NCI-H2171 (cell line): ENCODE measurements around the gene ID2.

Experiments used
- DNase-seq: peaks from one replicate; lab custom pipeline; 2025; lab: John Stamatoyannopoulos, UW

The ID2 gene, protein sequence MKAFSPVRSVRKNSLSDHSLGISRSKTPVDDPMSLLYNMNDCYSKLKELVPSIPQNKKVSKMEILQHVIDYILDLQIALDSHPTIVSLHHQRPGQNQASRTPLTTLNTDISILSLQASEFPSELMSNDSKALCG

DNA sequence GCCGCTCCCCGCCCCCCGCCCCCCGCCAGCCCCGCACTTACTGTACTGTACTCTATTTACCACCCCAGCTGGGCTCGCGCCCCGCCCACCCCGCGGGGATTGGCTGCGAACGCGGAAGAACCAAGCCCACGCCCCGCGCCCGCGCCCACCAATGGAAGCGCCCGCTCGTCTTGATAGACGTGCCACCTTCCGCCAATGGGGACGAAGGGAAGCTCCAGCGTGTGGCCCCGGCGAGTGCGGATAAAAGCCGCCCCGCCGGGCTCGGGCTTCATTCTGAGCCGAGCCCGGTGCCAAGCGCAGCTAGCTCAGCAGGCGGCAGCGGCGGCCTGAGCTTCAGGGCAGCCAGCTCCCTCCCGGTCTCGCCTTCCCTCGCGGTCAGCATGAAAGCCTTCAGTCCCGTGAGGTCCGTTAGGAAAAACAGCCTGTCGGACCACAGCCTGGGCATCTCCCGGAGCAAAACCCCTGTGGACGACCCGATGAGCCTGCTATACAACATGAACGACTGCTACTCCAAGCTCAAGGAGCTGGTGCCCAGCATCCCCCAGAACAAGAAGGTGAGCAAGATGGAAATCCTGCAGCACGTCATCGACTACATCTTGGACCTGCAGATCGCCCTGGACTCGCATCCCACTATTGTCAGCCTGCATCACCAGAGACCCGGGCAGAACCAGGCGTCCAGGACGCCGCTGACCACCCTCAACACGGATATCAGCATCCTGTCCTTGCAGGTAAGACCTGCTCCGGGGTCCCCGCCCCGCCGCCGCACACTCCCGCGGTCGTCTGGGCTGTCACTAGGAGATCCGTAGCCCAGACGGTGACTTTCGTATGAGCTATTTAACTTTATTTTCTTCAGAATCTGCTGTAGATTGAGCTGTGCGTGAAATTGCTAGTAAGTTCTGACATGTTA lies at the start of gene ID2:
ID2 (plus strand) TSS at position 271 of the 907 bp plus-strand sequence; CDS start at position 381, 110 bp downstream.
- peak; percentile 99 for DNase-seq

DNA sequence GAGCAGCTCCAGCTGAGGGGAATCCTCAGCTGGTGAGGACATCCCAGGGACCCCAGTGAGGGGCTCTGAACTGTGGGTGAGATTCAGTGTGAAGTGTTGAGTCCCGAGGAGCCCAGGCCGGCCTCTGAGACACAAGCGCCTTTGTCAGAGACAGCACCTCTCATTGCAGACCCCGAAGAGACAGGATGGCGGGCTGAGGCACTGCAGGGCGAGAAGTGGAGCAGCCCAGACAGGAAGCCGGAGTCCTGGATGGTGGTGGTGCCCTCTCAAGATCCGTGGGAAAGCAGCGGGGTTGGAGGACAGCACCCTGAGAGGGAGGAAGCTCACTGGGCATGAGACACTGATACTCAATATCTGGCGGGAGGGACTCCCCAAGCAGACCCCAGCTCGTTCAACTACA lies 49.1 kb upstream of the ID2 start:
- no peak for DNase-seq

DNA sequence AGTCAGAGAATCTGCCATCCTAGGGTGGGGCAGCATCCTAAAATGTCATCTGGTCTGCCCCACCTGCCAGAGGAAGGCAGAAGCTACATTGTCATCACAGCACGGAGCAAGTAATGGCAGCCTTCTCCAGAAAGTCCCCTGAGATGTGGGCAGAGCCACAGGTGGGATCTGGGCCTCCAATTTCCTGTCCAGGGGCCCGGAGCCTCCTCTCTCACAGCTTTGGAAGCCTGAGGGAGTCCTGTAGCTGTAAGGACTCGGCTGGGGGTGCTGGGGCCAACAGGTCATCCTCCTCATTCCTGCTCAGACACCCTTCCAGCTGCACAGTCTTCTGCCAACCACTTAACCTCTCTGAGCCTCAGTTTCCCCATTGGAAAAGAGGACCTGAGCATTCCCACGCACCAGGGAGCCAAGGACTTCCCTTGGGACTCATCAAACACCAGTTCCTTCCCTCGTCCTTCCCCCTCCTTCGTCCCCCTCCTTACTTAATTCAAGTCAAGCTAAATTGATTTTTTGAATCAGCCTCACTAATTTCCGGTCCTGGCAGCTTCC lies 48.6 kb upstream of the ID2 start:
- no peak for DNase-seq

DNA sequence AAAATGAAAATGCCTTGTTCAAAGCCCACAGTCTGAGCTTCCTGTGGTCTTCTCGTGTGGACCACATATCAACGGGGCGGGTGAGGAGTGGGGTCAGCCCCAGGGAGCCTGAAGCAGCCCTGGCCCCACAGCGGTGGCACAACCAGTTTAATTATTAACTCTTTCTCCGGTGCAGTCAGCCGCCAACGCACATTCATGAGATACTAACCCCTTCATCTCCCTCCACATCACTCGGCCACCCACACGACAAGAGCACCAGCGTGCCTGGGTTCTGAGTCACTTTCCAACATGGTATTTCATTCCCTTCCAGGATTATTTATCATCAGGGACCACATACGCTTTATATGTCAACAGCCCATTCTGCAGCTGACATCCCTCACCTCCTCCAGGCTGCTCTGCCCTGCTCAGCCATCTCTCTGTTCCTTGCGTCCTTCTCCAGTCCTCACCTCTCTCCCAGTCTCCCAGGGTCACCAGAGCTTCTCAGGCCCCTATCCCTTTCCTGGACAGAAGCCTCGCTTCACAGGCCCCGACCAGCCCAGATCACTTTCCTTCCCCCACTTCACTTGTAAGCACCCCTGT lies 48.0 kb upstream of the ID2 start:
- DNase-seq: no peak

DNA sequence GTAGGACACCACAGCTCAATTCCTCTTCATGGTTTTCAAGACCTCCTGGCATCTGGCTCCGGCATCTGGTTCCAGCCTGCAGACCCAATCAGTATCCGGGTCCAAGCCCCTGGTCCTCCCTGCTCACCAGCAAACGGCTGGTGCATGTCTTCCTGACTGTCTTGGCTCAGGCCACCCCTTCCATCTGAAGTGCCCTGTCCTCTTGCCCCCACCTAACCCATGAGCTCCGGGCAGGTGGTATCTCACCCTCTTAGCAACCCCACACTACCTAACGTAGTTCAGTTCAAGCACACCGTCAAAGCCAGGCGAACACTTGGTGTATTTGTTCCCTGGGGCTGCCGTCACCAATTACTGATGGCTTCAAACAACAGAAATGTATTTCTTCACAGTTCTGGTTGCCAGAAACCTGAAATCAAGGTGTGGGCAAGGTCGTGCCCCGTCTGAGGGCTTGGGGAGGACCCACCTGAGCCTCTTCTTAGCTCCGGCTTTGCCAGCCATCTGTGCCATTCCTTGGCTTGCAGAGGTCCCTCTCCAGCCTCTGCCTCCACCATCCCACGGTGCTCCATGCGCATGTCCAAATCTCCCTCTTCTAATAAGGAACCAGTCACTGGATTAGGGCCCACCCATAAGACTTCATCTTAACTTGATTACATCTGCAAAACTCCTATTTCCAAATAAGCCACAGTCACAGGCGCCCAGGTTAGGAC lies 47.2 kb upstream of the ID2 start:
- no peak for DNase-seq

DNA sequence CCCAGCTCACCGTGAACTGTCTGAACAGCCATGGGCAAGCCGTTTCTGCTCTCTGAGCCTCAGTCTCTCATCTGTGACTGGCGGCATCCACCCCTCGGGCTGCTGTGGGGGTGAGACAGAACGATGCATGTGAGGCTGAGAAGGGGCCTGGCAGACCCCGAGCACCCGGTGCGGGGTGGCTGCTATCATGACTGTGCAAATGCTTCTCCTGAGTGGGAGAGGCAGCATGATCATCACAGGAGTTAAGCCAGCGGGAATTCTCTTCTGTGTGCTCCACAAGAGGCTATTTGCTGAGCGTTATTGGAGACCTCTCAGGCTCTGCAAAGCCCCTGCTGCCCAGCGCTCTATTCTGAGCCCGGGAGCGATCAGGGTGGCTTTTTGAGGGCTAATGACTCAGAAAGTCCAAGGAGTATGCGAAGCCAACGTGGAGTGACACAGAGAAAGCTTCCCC lies 45.8 kb upstream of the ID2 start:
- no peak for DNase-seq

DNA sequence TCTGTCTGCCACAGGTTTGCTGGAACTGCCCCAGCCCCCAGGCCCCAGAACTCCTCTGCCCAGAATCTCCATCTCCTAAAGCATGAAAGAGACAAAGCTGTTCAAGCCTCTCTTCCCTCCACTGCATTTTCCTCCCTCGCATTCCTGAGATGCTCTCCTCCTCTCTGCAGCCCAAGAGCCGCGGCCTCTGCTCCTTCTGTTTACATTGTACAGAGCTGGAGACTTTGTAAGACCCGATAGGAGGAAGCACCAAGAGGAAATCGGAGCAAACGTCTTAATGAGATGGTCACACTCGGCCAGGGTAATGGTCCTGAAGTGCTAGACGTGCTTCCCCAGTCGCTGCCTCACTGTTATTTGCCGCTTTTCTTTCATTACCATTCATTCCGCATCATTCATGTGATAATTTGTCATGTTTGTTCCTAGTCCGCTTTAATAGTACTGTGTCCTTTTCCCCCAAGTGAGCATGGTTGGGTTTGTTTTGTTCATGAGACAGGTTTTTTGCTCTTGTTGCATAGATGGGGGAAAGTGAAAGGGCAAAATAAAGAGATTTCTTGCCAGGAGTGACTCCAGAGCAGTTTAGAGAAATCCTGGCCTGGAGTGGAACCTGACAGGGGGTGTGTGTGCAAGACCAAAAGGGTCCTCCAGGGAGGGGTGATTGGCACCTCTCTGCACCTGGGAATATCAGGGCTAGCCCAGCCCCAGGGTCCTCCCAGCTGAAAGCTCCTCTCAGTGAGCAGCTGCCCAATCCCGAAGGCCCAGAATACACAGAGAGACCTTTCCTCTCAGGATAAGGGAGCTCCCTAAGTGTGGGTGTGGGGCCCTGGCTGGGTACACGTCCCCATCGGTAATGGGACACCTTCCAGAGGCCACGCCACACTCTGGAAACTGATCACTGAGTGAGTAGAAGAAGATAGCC lies 44.9 kb upstream of the ID2 start:
- no peak for DNase-seq

DNA sequence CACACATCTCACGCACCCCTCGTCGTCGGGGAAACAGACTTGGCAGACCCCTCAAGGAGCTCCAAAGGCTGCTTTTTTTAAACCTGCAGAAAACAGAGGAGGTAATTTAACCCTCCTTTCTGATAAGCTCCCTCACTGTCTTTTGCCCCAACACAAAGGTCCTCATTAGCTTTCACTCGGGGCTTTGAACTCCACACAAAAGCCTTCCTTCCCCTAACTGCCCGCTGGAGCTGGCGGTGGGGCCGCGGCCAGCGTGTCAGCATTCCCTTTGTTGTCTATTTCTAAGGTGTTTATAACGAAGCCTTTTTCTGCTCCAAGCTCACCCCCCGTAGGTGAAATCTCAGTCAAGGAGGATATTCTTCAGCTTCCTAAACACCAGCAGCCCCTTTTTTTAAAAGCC lies 43.5 kb upstream of the ID2 start:
- DNase-seq: no peak

DNA sequence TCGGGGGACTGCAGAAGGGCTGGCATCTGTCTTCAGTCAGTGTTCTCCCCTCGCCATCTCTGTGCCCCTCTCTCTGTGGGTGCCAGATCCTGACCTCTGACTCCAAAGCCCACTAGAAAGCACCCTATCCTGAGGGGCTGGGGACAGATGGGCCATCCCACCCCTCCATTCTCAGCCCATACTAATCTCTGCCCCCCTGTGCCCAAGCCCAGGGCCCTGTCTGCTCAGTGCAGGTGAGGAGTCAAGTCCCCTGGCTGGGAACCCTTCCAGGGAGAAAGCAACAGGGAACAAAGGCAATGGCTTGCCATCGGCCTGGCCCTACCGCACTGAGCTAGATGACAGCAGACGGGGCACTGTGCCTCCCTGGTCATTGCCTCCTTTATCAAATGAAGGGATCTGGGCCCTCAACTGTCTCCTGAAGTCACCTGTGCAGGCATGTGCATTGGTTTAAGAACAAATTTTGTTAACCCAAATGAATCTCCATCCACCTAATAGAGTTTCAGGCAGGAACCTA lies 42.7 kb upstream of the ID2 start:
- DNase-seq: no peak

DNA sequence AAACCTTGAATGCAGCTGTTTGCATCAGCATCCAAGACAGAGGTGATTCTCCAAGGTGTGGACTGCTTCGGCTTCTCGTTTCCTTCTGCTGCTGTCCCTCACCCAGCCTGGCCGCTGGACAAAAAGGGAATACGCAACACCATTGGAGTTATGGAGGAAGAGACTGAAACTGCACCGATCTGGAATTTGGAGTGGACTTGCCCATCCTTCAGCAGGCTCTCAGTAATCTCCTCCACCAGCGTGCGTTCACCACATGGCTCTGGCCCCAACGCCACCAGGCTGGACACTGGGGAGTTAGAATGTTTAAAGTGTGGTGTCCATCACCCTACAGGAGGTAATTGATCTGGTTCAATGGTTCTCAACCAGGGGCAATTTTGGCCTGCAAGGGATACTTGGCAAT lies 41.4 kb upstream of the ID2 start:
- no peak for DNase-seq

DNA sequence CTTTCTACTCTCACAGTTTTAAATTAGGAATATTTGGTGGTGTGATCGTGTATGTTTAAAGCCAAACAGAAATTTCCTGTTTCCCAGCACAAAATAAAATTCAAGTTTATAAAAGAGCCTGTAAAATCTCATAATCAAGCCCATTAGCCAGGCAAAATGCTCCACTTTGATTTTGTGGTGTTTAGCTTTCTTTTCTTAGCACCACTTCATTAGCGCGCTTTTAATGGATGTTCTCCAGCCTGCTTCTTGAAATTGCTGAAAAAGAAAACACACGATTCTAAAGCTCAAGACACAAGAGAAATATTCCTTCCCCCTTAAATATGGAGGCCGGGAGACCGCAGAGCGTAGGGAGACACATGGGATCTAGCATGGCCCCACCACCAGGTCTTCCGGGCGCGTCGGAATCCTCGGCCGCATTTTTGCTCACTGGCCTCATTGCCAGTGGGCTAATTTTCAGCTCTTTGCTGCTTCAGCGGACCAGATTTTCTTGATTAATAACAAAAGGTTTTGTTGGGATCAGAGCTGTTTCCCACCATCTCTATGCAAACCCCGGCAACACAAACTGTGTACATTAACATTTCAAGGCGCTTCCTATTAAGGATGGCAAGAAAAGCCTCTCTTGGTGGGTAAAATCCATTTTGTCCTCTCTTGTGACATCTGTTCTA lies 40.4 kb upstream of the ID2 start:
- DNase-seq: no peak

DNA sequence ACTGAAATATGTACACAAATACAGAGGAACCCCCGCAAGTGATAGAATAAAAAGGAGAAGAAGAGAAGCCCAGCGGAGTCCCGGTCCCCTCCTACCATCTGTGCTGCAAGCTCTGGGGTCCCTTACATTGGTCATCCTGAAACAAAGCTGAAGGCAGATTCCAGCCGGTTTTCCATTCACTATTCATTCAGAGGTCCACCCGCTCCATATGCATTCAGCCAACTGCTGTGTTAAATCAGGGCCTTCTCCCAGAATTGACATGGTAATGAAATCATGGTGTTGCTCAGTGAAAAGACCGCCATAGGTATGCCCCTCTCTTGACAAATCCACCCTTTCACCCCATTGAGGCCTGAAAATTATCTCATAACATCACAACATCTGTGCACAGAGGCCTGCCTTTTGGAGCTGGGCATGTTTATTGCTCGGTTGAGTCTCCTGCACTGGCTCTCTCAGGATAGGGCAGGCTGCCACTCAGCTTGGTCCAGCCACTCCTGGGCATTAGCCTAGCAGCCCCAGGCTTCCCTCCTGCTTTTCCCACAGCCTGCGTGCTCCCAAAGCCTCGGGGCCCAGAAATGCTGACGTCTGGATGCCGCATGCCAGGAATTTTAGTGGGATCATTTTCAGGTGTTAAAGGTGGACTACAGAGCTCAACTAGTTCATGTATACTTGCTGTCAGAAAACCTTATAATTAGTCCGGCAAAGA lies 39.3 kb upstream of the ID2 start:
- no peak for DNase-seq

DNA sequence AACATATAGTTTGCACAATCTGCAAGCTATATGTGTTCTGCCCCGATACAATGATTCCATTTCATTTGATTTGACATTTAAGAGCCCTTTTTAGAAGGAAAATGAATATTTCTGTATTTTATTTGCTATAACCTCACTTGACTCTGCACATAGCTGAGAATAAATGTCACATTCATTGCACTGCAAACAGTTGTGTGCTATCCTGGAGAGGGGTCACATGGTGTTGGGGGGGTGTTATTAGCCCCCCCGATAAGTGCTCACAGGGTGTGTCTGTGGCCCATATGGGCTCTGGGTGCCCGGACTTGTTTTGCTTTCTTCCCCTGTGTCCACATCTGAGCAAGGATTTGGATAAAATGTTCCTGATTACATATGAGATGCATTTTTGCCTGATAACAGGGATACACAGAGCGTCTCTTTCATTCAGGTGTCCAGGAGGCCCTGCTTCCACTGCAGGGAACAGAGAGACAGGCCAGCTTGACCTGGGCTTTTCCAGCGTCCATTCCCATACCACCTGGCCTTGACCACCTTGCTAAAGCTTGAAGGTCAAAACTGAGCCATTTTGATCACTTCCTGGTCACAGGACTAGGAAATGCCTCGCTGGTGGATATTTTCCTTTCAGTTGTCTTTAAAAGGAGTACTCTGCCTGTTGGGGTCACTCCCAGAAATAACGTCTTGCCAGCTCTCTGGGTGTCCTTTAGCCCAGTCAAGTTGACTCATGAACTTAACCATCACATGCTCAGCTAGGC lies 38.4 kb upstream of the ID2 start:
- DNase-seq: no peak

DNA sequence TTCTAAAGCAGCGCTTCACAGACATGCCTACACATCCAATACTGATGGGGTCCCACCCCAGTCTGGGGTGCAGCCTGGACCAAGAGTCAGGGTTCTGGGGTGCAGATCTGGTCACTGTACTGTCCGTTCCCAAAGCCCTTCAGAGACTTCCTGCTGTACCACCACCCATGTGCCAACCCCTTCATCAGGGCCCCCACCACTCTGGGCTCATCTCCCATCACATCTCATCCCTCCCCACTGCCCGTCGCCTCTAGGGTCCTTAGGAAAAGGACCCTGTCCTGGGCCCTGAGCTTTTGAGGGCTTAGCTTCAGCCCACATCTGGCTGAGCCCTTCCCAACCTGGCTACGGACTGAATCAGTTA lies 37.9 kb upstream of the ID2 start:
- DNase-seq: no peak

DNA sequence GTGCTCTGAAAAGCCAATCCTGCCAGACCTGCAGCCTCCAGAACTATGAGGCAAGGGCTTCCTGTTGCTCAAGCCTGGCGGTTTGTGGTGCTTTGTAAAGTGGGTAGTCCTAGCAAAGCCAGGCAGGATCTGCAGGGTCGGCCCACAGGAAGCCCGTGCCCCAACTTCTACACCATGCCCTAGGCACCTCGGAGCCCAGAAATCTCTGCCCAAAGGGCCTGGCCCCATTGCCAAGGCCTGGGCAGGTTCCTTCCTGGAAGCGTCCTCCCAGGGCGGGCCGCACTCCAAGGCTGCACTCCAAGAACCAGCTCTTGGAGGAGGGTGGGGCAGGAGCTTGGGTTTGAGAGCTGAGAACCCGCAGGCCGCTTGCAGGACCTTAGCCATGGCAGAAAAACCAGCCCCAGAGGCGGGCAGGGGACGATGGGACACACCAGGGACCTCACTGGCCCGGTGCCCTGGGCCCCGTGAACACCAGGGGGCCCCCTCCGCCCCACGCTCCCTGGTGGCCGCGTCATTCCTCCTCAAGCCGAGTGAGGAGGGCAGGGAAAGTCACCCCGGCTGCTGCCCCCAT lies 37.2 kb upstream of the ID2 start:
- no peak for DNase-seq

DNA sequence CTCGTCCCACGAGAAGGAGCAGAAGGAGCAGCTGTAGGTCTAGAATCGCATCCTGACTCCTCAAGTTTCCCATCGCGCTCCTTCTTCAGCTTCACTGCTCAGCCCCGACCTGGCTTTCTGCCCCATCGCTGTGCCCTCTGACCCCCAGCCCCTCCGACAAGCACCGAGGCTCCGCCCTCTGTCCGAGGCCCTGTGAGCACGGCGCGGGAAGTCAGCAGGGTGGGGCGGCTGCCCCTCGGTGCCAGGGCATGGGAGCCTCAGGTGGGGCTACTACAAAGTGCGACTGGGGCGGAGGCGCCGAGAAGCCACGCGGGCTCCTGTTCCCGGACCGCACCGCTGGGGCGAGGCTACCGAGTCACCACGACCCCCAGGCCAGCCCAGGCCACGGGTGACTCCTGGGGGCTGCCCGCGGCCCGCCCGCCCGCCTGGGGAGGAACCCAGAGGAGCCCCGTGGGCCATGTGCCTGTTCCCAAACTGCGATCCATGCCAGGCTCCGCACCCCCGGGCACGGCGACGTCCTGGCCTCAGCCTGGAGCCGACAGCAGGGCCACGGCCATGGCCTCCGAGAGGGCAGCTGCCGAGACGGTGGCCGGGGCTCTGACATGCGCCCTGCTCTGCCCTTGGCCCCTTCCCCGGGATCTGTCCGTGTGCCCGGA lies 36.6 kb upstream of the ID2 start:
- no peak for DNase-seq

DNA sequence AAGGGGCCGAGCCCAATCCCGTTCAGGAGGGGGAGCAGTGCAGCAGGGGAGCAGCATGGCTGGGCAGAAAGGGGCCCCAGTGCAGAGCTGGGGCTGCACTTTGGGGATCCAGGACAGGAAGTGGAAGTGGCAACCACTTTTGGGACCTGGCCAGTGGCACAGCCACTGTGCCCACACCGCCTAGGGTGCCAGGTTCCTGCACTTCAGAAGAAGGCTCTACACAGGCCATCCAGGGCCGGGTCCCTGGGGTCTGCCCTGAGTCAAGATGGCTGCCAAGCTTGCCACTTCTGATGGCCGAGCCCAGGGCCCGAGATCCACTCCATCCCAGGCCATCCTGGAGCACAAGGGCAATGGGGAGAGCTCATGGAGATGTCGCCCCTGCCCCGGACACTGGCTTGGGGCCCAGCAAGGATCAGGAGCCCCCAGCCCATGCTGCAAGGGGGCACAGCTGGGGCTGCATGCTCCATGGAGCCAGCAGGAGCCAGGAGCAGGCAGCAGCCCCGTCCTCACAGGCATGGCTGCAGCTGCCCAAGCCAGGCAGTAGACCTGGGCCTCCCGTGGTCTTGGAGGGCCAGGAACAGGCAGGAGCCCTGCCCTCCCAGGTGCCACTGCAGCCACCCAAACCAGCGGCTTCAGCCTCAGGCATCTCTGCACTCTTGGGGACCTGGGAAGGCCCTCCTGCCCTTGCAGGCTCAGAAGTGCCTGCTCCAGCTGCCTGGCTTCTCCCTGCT lies 35.0 kb upstream of the ID2 start:
- no peak for DNase-seq

DNA sequence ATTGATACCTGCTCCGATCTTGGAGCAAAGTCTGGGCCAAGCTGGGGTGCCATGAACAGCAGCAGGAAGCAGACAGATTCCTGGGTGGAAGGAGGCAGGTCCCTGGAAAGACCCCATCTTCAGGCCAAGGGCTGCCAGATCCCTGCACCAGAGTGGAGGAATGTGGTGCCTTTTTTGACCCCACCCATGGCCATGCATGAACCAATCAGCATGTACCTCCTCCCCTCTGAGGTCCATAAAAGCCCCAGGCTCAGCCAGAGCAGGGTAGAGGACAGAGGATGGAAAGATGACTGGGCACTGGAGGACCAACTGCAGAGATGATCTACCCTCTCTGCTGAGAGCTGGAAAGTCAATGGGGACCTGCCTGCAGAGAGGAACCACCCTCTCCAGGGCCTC lies 34.4 kb upstream of the ID2 start:
- no peak for DNase-seq
